GM18951 (cell line): ENCODE results near the gene CCDC178.
"Not testable (repeated sequence)": the region's sequence is repeated elsewhere in the genome, so short reads cannot be mapped to it uniquely, and the experiment has no call there.

Experiments
- POLR2A ChIP-seq: IDR thresholded peaks from 4 replicates; pipeline ENCODE4 v1.6.1; 2011; ENCODE audit warnings: mild to moderate bottlenecking; ENCODE audit not compliant: insufficient read length, insufficient read depth; ENCODE audit errors: extremely low read depth
- in situ Hi-C: fragments of 300-500 bp; cut with MboI; formaldehyde crosslinking; loops from one replicate; pipeline ENCODE4 v1.12.0; 2022; ENCODE audit warnings: low sequenced_read_pairs, mixed read lengths, inconsistent platforms; ENCODE audit not compliant: unreplicated experiment

The CCDC178 gene

DNA sequence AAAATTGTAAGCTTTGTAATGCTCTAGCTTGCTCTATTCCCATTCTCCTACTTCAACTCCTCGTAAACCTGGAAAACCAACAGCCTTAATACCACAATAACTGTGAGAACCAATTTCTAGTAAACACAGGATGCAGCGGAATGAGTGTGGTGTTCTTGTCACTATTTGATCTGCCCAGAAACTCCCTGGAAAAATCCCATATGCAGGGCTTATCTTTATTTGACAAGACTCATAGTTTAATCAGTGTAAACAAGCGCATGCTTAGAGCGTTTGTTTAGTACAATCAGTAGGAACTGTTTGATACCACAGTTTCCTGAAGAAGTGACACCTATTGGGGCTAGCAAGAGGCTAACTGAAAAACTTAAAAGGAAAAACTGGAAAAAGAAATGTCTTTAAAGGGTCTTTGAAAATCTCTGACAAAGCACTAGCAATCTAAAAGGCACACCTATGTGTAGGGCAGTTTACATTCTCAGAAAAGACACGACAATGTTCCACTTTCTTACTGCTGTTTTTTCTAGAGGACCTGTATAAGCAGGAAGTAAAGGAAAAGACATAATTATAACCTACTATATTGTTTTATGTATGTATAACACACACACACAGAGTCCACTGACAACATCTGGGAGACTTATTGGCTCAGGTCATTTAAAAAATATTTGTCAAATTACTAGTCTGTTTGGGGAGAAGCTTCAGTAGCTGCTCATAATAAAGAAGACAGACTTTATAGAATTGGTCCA is 426.3 kb downstream of the CCDC178 start:
- in situ Hi-C loops = no loop called here
- no peak for TF ChIP-seq POLR2A

GRCh38 chr18:33010149-33010548 is 430.4 kb downstream of the CCDC178 start:
- no peak for TF ChIP-seq POLR2A
- in situ Hi-C loops = no loop called here

- TF ChIP-seq POLR2A = no peak
- in situ Hi-C loops = no loop called here
Measured at GRCh38 chr18:32998921-32999320, 441.6 kb downstream of the CCDC178 start.

- TF ChIP-seq POLR2A = no peak
- in situ Hi-C loops = no loop called here
Measured at GRCh38 chr18:32998285-32998684, 442.2 kb downstream of the CCDC178 start.

DNA sequence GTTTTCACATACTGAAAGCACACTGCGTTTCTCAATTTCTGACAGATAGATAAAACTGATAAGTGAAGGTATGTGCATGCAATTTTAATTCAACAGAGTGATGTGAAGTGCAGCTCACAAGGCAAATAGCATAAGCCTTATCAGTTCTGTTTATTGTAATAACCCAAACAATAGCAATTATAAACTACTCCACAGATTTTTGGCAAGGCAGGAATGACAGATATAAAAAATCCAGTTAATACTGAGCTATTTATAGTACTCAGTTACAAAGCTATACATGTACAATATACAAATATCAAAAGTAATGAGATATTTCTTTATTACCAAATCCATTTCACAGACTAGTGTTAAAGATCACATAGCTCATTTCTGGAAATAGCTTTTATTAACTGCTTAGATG is 456.8 kb downstream of the CCDC178 start:
- no peak for TF ChIP-seq POLR2A
- in situ Hi-C loops = no loop called here

GRCh38 chr18:32980896-32981295 is 459.6 kb downstream of the CCDC178 start:
- in situ Hi-C loops = no loop called here
- no peak for TF ChIP-seq POLR2A

DNA sequence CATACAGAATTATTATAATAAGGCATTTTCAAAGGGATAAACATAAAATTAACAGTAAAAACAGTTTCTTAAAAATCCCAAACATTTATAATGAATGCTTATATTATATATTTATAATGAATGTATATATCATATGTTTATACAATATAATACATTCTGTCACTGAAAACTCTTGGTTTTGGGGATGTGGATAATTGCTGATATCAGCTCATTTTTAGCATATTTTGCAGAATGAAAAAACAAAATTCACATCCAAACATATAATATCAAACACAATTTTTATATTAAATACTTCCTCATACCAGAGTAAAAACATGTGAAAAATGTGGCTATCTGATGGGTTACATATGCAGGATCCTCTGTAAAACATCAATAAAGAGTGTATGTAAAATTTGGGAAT is 465.0 kb downstream of the CCDC178 start:
- in situ Hi-C loops = no loop called here
- TF ChIP-seq POLR2A = no peak

GRCh38 chr18:32975163-32975436 is 465.4 kb downstream of the CCDC178 start:
- in situ Hi-C loops = no loop called here
- no peak for TF ChIP-seq POLR2A

DNA sequence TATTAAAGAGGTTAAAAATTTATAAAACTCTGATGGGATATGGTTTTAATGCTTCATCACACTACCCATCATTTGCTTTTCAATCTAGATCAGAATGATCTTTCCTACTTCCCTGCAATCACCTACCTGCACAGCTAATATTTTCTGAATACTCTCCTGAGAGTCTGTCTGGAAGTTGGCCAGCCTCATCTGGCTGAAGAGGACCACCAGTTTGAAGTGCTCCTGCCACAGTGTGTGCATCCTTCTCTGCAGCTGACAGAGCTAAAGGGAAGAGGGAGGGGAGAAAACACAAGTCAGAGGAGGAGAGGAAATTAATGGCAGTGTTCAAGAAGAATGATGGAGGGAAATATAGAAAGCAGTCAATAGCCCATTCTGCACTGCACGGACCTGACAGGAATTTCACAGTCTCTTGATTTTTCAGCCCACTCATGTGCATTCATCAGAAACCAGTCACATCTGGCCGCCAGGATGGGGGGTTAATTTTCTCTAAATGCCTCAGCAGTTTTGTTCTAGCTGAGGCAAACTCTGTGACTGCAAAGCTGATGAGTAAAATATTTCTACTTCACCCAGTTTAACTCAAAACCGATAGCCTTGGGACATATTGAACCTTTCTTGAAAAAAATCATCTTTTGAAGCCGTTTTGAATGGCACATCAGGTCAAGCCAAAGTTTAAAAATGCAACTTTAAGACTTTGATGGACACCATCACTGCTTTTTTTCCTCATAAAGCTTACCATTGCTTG is 465.9 kb downstream of the CCDC178 start:
- in situ Hi-C loops = no loop called here
- TF ChIP-seq POLR2A = no peak

DNA sequence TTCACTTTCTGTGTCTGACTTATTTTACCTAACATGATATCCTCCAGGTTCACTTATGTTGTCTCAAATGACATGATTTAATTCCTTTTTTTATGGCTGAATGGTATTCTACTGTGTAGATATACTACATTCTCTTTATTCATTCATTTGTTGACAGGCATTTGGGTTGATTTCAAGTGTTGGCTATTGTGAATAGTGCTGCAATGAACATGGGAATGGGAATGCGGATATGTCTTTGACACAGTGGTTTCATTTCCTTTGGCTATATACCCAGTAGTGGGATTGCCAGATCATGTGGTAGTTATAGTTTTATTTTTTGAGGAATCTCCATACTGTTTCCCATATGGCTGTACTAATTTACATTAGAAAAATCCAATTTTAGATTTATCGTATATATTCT is 472.3 kb downstream of the CCDC178 start:
- TF ChIP-seq POLR2A = no peak
- in situ Hi-C loops = no loop called here

GRCh38 chr18:32966141-32966540 is 474.4 kb downstream of the CCDC178 start:
- in situ Hi-C loops = no loop called here
- no peak for TF ChIP-seq POLR2A

GRCh38 chr18:32961538-32961937 is 479.0 kb downstream of the CCDC178 start:
- TF ChIP-seq POLR2A = no peak
- in situ Hi-C loops = no loop called here

- in situ Hi-C loops = no loop called here
- no peak for TF ChIP-seq POLR2A
Measured at GRCh38 chr18:32958746-32959145, 481.8 kb downstream of the CCDC178 start.

DNA sequence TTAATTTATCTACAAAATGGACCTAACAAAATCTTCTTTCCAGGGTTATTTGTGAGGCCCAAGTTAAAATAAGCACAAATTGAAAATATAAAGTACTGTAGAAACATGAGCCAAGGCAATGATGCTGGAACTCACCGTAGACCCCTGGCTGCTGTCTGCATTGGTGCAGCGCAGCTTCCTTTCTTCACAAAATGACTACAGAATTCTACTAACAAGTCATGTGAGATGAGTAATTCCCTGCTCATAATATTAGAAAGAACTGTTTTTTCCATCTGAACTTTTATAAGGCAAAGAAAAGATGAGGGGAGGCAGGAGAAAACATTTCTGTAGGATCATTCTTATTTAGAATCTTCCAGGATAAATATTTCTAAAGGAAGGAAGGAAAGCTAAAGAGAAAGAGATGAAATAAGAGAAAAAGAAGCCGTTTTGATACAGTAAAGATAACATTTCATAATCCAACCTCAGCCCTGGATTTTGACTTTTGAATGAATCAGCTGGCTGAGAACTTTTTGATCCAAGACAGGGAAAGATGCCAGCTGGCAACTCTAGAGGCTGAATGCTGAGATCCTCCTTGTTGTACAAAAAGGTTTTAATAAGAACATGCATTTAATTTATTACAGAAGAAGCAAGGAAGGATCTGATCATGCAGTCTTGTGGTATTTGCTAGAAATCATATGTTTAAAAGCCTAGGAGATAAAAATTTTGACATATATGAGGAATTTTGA is 483.8 kb downstream of the CCDC178 start:
- in situ Hi-C loops = no loop called here

DNA sequence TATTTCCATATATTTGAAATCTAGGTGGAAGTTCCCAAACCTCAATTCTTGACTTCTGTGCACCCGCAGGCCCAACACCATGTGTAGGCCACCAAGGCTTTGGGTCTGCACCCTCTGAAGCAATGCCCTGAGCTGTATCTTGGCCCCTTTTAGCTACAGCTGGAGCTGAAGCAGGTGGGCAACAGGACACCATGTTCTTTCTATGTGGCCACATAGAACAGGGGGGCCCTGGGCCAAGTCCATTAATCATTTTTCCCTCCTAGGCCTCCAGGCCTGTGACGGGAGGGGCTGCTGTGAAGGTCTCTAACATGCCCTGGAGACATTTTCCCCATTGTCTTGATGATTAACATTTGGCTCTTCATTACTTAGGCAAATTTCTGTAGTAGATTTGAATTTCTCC is 488.2 kb downstream of the CCDC178 start:
- in situ Hi-C loops = not testable (repeated sequence)

More for the DNA sequence above, 483.8 kb downstream of the CCDC178 start:
- TF ChIP-seq POLR2A = no peak
